Pancreas (tissue), 10 donors: ENCODE data around the gene AKAP13. TPM values are rescaled to one million over a fixed set of nuclear protein-coding genes. Genes with fewer than 3 reads are reported as not detected.

Source experiments
- ATAC-seq, 4 donors: fragments of 200-7000 bp; cut with Tn5 transposase; one replicate each; pipeline versions ENCODE4 v1.8.0 to v1.9.1; 2020; ENCODE audit warnings: mild to moderate bottlenecking in 4 of 4, moderate library complexity in 4 of 4
- DNase-seq, 6 donors: peaks; one replicate each; pipeline ENCODE4 v3.0.0-alpha.2; 2020
- FAIRE-seq: peaks from 2 replicates; lab custom pipeline; 2012; peaks lifted over from hg19 to GRCh38; lab: Jason Lieb, UNC
- H3K27ac ChIP-seq, 4 donors: fragments of 200-600 bp; sonication (generic); 1 replicate in 3 of 4; 2 replicates in 1 of 4; pipeline versions ENCODE4 v1.5.0 to v1.8.0; 2020
- H3K27me3 ChIP-seq, 4 donors: fragments of 200-600 bp; one replicate each; pipeline ENCODE4 v1.8.0; 2021
- H3K36me3 ChIP-seq, 3 donors: fragments of 200-600 bp; sonication (generic) in 1 of 3; one replicate each; pipeline versions ENCODE4 v1.5.0 to v1.8.0; 2020 to 2021
- H3K4me1 ChIP-seq, 3 donors: fragments of 200-600 bp; one replicate each; pipeline ENCODE4 v1.8.0; 2021
- H3K4me3 ChIP-seq, 4 donors: fragments of 200-600 bp; sonication (generic) in 2 of 4; one replicate each; pipeline versions ENCODE4 v1.5.0 to v1.8.0; 2020 to 2021
- H3K9me3 ChIP-seq, 4 donors: fragments of 200-600 bp; one replicate each; pipeline ENCODE4 v1.8.0; 2021
- CTCF ChIP-seq, 4 donors: fragments of 200-600 bp; sonication (generic) in 3 of 4; IDR thresholded peaks; one replicate each; pipeline versions ENCODE4 v1.5.0 to v1.8.0; 2021; ENCODE audit warnings: antibody characterized with exemption in 4 of 4
- WGBS, 2 donors: extraction: QIAGEN DNeasy Blood & Tissue Kit; methylation state at CpG; one replicate each; pipeline ENCODE4 v1.1.7; 2013; 5-methylcytosine and 5-hydroxymethylcytosine counted together
- intact Hi-C, 3 donors: fragments of 100-400 bp; cut with DNase I; formaldehyde crosslinking; loops; one replicate each; pipeline versions ENCODE4 v1.11.1 to v1.14.2; 2022
- polyA plus RNA-seq, 2 donors: library from polyadenylated mRNA; stranded (reverse); fragments of 200-250 nt; gene quantifications; one replicate each; pipeline ENCODE4 v1.2.3, GENCODE V29; 2013
- total RNA-seq, 6 donors: library from RNA; stranded (reverse); fragmentation: NEBNext Ultra II Directional in 4 of 6; extraction: Animal tissue kit (Norgen Biotek cat#: 25700) in 4 of 6; gene quantifications; one replicate each; pipeline versions ENCODE4 v1.2.1 to v1.2.4, GENCODE V29; 2021 to 2023
- donor health status: healthy with polysubstance abuse.
- donor health status: DM: no; HTN: no; CAD: no; lungs with moderate emphysema.
- donor health status: DM: no; HTN: no; CAD: no.
- donor health status: control.
- donor health status: control.
- donor health status: Bipolar disorder and iron deficiency.
- donor health status: DM: yes; HTN: yes; CAD: no.
- donor health status: DM: no; HTN: no; CAD: no.
- donor health status: DM: no; HTN: no; CAD: no.
- donor health status: DM: yes; HTN: yes; CAD: no.

AKAP13 gene
- total and polyA plus RNA-seq, 8 donors = 64.9 to 139 (median 89.9) TPM

DNA sequence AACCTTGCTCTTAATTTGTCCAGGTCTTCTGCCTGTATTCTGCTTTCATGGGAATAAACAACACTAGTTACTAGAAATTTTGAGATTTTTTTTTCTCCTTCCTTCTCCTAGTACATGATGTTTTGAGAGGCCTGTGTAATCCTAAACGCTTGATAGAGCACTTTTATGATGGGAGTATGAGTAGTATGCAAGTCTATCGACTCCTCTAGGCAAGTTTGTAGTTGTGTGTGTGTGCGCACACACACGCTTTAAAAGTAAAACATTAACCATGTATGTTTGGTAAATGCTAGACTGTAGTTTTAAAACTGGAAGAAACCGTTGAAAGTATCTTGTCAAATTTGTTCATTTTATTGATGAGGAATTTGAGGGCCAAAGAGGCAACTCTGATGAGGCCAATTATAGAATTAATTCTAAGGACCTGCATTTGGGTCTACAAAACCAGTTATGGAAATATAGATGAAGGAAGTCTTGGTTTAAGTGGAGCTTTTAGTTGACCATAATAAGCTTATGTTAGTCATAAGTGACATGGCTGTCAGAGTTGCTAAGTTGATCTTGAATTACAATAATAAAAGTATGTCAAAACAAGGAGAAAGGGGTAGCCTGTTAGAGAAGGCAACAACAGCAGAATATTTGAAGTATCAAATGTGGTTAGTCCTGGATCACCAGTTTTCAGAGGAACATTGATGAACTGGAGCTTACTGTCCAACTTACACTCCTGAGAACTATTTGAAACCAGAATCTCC, 47.1 kb downstream of the AKAP13 start:
- H3K36me3 ChIP-seq = no peaks in the 10 kb centered on the region
- H3K27ac ChIP-seq = no peak overlapping the region
- DNase-seq (no peak), ATAC-seq (no peak), FAIRE-seq (no peak)
- H3K4me1 ChIP-seq = peaks cover 3 to 11% (median 4%) of the 10 kb centered on the region in 3 donors
- H3K9me3 ChIP-seq = no peaks in the 10 kb centered on the region
- H3K27me3 ChIP-seq = no peaks in the 10 kb centered on the region
- H3K4me3 ChIP-seq = no peak overlapping the region
- intact Hi-C loops = no loop called here
- WGBS, 2 donors = 79 to 83% methylated on average over 5 of the region's 5 CpGs
- TF ChIP-seq CTCF (IDR thresholded peaks at IDR 0.05) = no peak

DNA sequence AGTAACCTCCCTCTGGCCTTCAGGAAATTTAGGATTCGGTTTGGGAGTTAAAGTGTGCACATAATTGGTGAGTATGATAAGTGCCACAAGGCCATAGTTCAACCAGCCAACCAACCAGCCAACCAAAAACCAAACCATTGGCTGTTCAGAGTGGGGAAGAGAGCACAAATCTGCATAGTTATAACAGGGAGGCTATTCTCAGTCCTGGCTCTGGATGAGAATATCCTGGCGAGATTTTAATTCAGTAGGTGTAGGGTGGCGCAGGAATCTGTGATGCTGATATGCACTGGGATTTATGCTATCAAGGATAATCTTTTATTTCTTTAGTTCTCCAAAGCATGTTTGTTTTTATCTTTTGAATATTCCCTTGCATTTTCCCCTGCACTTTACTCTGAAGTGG, 49.1 kb downstream of the AKAP13 start:
- FAIRE-seq (no peak), ATAC-seq (no peak), DNase-seq (no peak)
- Histone ChIP-seq H3K4me1 (no peaks in the 10 kb centered on the region), H3K9me3 (no peaks in the 10 kb centered on the region), H3K4me3 (no peak overlapping the region), H3K36me3 (no peaks in the 10 kb centered on the region), H3K27me3 (no peaks in the 10 kb centered on the region), H3K27ac (no peak overlapping the region)
- intact Hi-C loops = no loop called here
- TF ChIP-seq CTCF (IDR thresholded peaks at IDR 0.05) = no peak
- 95 to 96% methylated on average over 3 of the region's 3 CpGs for WGBS, 2 donors

- intact Hi-C loops = no loop called here
- 80 to 86% methylated on average over 6 of the region's 6 CpGs for WGBS, 2 donors
- H3K36me3 ChIP-seq = no peaks in the 10 kb centered on the region
Measured at GRCh38 chr15:85430406-85431204, 50.2 kb downstream of the AKAP13 start.

GRCh38 chr15:85439996-85440395, 59.6 kb downstream of the AKAP13 start:
- no peaks in the 10 kb centered on the region for H3K36me3 ChIP-seq
- ATAC-seq = no peak

More at GRCh38 chr15:85430406-85431204, 50.2 kb downstream of the AKAP13 start:
- no peak overlapping the region for H3K4me3 ChIP-seq
- no peaks in the 10 kb centered on the region for H3K27me3 ChIP-seq
- H3K4me1 ChIP-seq = no peaks in the 10 kb centered on the region
- H3K9me3 ChIP-seq = no peaks in the 10 kb centered on the region
- no peak for ATAC-seq
- no peak overlapping the region for H3K27ac ChIP-seq
- no peak for DNase-seq
- TF ChIP-seq CTCF (IDR thresholded peaks at IDR 0.05) = no peak
- no peak for FAIRE-seq

More at GRCh38 chr15:85439996-85440395, 59.6 kb downstream of the AKAP13 start:
- H3K4me3 ChIP-seq = no peak overlapping the region
- no peaks in the 10 kb centered on the region for H3K9me3 ChIP-seq
- DNase-seq (no peak), FAIRE-seq (no peak)
- H3K4me1 ChIP-seq = peaks cover 9 to 21% (median 19%) of the 10 kb centered on the region in 3 donors
- no peak overlapping the region for H3K27ac ChIP-seq
- intact Hi-C loops = no loop called here
- TF ChIP-seq CTCF (IDR thresholded peaks at IDR 0.05) = no peak
- H3K27me3 ChIP-seq = no peaks in the 10 kb centered on the region
